HepG2 (cell line): ENCODE results near the gene HECTD4.

Experiments
- FOXP1 ChIP-seq, 2 experiments: fragments of 450-650 bp in 1 of 2; IDR thresholded peaks; 2 replicates each; pipeline ENCODE4 v1.6.1; 2017 to 2018; ENCODE audit warnings: antibody characterized with exemption in 1 of 2
- GABPA ChIP-seq, 2 experiments: IDR thresholded peaks; 2 replicates each; pipeline ENCODE4 v1.6.1; 2011 to 2016; ENCODE audit warnings: low read depth in 2 of 2, low read length in 1 of 2, missing biosample characterization in 1 of 2, missing genetic modification characterization in 1 of 2
- GATAD1 ChIP-seq: IDR thresholded peaks from 2 replicates; pipeline ENCODE4 v1.6.1; 2016; ENCODE audit warnings: missing genetic modification reagents, missing compliant biosample characterization
- KLF16 ChIP-seq, 2 experiments: sonication (generic) in 1 of 2; formaldehyde crosslinking in 1 of 2; IDR thresholded peaks; 2 replicates each; pipeline versions ENCODE4 v1.6.1 to v1.8.0; 2016 to 2023; ENCODE audit warnings: missing genetic modification reagents in 2 of 2, missing compliant biosample characterization in 1 of 2
- POLR2AphosphoS5 ChIP-seq: IDR thresholded peaks from 2 replicates; pipeline ENCODE4 v1.6.1; 2012; ENCODE audit warnings: low read depth, low read length
- RAD51 ChIP-seq: fragments of 450-650 bp; IDR thresholded peaks from 2 replicates; pipeline ENCODE4 v1.6.1; 2016; ENCODE audit warnings: borderline replicate concordance
- RXRA ChIP-seq: sonication (generic); formaldehyde crosslinking; IDR thresholded peaks from 2 replicates; pipeline ENCODE4 v1.5.1; 2020; ENCODE audit warnings: missing genetic modification reagents
- SPEN ChIP-seq: sonication (generic); formaldehyde crosslinking; IDR thresholded peaks from 2 replicates; pipeline ENCODE4 v1.5.1; 2020; ENCODE audit warnings: low read depth, mild to moderate bottlenecking, missing genetic modification reagents
- ZNF430 ChIP-seq: sonication (generic); formaldehyde crosslinking; IDR thresholded peaks from 2 replicates; pipeline ENCODE4 v1.9.0; 2021; ENCODE audit warnings: mild to moderate bottlenecking, missing genetic modification reagents
- ZNF773 ChIP-seq: sonication (generic); formaldehyde crosslinking; IDR thresholded peaks from 2 replicates; pipeline ENCODE4 v1.4.0; 2020; ENCODE audit warnings: missing genetic modification reagents, borderline replicate concordance
- TF ChIP-seq, protein P1 (sequence below): sonication (generic); formaldehyde crosslinking; IDR thresholded peaks from 2 replicates; pipeline ENCODE4 v1.5.0; 2020; ENCODE audit warnings: mild to moderate bottlenecking, missing genetic modification reagents, moderate library complexity
- TF ChIP-seq, protein P2 (sequence below): sonication (generic); formaldehyde crosslinking; IDR thresholded peaks from 2 replicates; pipeline ENCODE4 v1.5.0; 2020; ENCODE audit warnings: mild to moderate bottlenecking, missing genetic modification reagents, borderline replicate concordance
- TF ChIP-seq, protein P3 (sequence below): sonication (generic); formaldehyde crosslinking; IDR thresholded peaks from 2 replicates; pipeline ENCODE4 v1.4.0; 2020; ENCODE audit warnings: missing genetic modification reagents

DNA sequence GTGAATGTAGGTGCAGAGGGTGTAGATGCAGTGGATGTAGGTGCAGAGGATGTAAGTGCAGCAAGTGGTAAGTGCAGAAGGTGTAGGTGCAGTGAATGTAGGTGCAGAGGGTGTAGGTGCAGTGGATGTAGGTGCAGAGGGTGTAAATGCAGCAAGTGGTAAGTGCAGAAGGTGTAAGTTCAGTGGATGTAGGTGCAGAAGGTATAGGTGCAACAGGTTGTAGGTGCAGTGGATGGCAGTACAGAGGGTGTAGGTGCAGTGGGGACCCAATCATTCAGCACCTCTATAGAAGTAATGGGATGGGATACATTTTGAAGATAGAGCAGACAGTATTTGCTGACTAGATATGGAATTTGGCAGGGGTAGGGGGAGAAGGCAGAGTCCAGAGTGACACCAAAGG, 85.0 kb downstream of the HECTD4 start:
- TF ChIP-seq ZNF430 (CRISPR knock-in tag), result no peak
- no peak for TF ChIP-seq GABPA (IDR thresholded peaks at IDR 0.05; ENCODE audit: low read depth, low read length)
- TF ChIP-seq GABPA (CRISPR knock-in tag; IDR thresholded peaks at IDR 0.05; ENCODE audit: low read depth), result no peak
- no peak for TF ChIP-seq RAD51
- no peak for TF ChIP-seq FOXP1 (IDR thresholded peaks at IDR 0.05)
- TF ChIP-seq FOXP1 (CRISPR knock-in tag; IDR thresholded peaks at IDR 0.05), result no peak
- TF ChIP-seq, protein P1, sequence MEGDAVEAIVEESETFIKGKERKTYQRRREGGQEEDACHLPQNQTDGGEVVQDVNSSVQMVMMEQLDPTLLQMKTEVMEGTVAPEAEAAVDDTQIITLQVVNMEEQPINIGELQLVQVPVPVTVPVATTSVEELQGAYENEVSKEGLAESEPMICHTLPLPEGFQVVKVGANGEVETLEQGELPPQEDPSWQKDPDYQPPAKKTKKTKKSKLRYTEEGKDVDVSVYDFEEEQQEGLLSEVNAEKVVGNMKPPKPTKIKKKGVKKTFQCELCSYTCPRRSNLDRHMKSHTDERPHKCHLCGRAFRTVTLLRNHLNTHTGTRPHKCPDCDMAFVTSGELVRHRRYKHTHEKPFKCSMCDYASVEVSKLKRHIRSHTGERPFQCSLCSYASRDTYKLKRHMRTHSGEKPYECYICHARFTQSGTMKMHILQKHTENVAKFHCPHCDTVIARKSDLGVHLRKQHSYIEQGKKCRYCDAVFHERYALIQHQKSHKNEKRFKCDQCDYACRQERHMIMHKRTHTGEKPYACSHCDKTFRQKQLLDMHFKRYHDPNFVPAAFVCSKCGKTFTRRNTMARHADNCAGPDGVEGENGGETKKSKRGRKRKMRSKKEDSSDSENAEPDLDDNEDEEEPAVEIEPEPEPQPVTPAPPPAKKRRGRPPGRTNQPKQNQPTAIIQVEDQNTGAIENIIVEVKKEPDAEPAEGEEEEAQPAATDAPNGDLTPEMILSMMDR (CRISPR knock-in tag), result no peak
- no peak for TF ChIP-seq GATAD1 (CRISPR knock-in tag)
- TF ChIP-seq, protein P2, sequence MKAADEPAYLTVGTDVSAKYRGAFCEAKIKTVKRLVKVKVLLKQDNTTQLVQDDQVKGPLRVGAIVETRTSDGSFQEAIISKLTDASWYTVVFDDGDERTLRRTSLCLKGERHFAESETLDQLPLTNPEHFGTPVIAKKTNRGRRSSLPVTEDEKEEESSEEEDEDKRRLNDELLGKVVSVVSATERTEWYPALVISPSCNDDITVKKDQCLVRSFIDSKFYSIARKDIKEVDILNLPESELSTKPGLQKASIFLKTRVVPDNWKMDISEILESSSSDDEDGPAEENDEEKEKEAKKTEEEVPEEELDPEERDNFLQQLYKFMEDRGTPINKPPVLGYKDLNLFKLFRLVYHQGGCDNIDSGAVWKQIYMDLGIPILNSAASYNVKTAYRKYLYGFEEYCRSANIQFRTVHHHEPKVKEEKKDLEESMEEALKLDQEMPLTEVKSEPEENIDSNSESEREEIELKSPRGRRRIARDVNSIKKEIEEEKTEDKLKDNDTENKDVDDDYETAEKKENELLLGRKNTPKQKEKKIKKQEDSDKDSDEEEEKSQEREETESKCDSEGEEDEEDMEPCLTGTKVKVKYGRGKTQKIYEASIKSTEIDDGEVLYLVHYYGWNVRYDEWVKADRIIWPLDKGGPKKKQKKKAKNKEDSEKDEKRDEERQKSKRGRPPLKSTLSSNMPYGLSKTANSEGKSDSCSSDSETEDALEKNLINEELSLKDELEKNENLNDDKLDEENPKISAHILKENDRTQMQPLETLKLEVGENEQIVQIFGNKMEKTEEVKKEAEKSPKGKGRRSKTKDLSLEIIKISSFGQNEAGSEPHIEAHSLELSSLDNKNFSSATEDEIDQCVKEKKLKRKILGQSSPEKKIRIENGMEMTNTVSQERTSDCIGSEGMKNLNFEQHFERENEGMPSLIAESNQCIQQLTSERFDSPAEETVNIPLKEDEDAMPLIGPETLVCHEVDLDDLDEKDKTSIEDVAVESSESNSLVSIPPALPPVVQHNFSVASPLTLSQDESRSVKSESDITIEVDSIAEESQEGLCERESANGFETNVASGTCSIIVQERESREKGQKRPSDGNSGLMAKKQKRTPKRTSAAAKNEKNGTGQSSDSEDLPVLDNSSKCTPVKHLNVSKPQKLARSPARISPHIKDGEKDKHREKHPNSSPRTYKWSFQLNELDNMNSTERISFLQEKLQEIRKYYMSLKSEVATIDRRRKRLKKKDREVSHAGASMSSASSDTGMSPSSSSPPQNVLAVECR, result no peak
- TF ChIP-seq RXRA (CRISPR knock-in tag), result no peak
- no peak for TF ChIP-seq ZNF773 (CRISPR knock-in tag)
- TF ChIP-seq, protein P3, sequence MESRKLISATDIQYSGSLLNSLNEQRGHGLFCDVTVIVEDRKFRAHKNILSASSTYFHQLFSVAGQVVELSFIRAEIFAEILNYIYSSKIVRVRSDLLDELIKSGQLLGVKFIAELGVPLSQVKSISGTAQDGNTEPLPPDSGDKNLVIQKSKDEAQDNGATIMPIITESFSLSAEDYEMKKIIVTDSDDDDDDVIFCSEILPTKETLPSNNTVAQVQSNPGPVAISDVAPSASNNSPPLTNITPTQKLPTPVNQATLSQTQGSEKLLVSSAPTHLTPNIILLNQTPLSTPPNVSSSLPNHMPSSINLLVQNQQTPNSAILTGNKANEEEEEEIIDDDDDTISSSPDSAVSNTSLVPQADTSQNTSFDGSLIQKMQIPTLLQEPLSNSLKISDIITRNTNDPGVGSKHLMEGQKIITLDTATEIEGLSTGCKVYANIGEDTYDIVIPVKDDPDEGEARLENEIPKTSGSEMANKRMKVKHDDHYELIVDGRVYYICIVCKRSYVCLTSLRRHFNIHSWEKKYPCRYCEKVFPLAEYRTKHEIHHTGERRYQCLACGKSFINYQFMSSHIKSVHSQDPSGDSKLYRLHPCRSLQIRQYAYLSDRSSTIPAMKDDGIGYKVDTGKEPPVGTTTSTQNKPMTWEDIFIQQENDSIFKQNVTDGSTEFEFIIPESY (CRISPR knock-in tag), result no peak
- no peak for TF ChIP-seq SPEN (CRISPR knock-in tag)
- TF ChIP-seq POLR2AphosphoS5, result no peak
- TF ChIP-seq KLF16 (CRISPR knock-in tag; IDR thresholded peaks at IDR 0.05), result no peak
